Sigmoid colon (tissue), 7 donors: ENCODE measurements around the gene ASAP3. TPM values are rescaled to one million over a fixed set of nuclear protein-coding genes. Genes with fewer than 3 reads are reported as not detected.
"Not testable (repeated sequence)": the region's sequence is repeated elsewhere in the genome, so short reads cannot be mapped to it uniquely, and the experiment has no call there.

Source experiments
- DNase-seq: peaks from one replicate; pipeline ENCODE4 v3.0.0-alpha.2; 2019
- H3K27ac ChIP-seq, 4 donors: fragments of 200-600 bp; sonication (generic); one replicate each; pipeline ENCODE4 v1.5.1; 2016 to 2019; ENCODE audit warnings: mild to moderate bottlenecking in 1 of 4
- H3K27me3 ChIP-seq, 3 donors: fragments of 200-600 bp; sonication (generic); one replicate each; pipeline ENCODE4 v1.5.1; 2019; ENCODE audit warnings: mild to moderate bottlenecking in 1 of 3
- H3K36me3 ChIP-seq, 4 donors: fragments of 200-600 bp; sonication (generic); one replicate each; pipeline ENCODE4 v1.5.1; 2016 to 2019
- H3K4me1 ChIP-seq, 4 donors: fragments of 200-600 bp; sonication (generic); one replicate each; pipeline ENCODE4 v1.5.1; 2017 to 2019
- H3K4me3 ChIP-seq, 4 donors: fragments of 200-600 bp; sonication (generic); one replicate each; pipeline ENCODE4 v1.5.1; 2017 to 2019; ENCODE audit warnings: mild to moderate bottlenecking in 2 of 4, moderate library complexity in 1 of 4
- H3K9me3 ChIP-seq, 4 donors: fragments of 200-600 bp in 3 of 4; sonication (generic) in 3 of 4; one replicate each; pipeline versions ENCODE4 v1.5.1 to v1.6.1; 2013 to 2019
- CTCF ChIP-seq, 4 experiments: fragments of 450-650 bp in 3 of 4; fragments of 200-600 bp in 1 of 4; IDR thresholded peaks; one replicate each; pipeline ENCODE4 v1.5.1; 2016 to 2019; ENCODE audit warnings: antibody characterized with exemption in 4 of 4, mild to moderate bottlenecking in 3 of 4, moderate library complexity in 2 of 4
- EP300 ChIP-seq, 4 donors: sonication (generic); formaldehyde crosslinking; IDR thresholded peaks; one replicate each; pipeline ENCODE4 v1.6.1; 2017; ENCODE audit warnings: antibody characterized with exemption in 4 of 4
- POLR2A ChIP-seq, 2 donors: fragments of 450-650 bp; IDR thresholded peaks; one replicate each; pipeline ENCODE4 v1.6.1; 2016; ENCODE audit warnings: antibody characterized with exemption in 2 of 2, mild to moderate bottlenecking in 2 of 2, moderate library complexity in 2 of 2
- POLR2AphosphoS5 ChIP-seq, 4 donors: sonication (generic); formaldehyde crosslinking; IDR thresholded peaks; one replicate each; pipeline ENCODE4 v1.6.1; 2017; ENCODE audit warnings: antibody characterized with exemption in 4 of 4
- WGBS, 2 donors: extraction: QIAGEN DNeasy Blood & Tissue Kit; methylation state at CpG; one replicate each; pipeline ENCODE4 v1.1.7; 2013; 5-methylcytosine and 5-hydroxymethylcytosine counted together
- intact Hi-C: fragments of 100-400 bp; cut with DNase I; formaldehyde crosslinking; loops from one replicate; pipeline ENCODE4 v1.15.1; 2023
- polyA plus RNA-seq, 3 donors: library from polyadenylated mRNA; stranded (reverse); fragments of 200-250 nt; gene quantifications; one replicate each; pipeline ENCODE4 v1.2.3, GENCODE V29; 2013
- total RNA-seq, 4 donors: library from RNA; depleted of rRNA; stranded (reverse); fragments of >200 nt; gene quantifications; one replicate each; pipeline ENCODE4 v1.1.0, GENCODE V29; 2016
- donor health status: healthy with polysubstance abuse.
- donor health status: Bipolar disorder and iron deficiency.
- donor health status: healthy.

Gene ASAP3
- total and polyA plus RNA-seq, 7 donors: 20.6 to 51.0 (median 22.5) TPM

GRCh38 chr1:23506376-23507107 lies 22.6 kb upstream of the ASAP3 start:
- H3K4me3 ChIP-seq: no peak overlapping the region
- H3K27ac ChIP-seq: no peak overlapping the region
- no peak for DNase-seq
- 86 to 89% methylated on average over 13 of the region's 13 CpGs for WGBS, 2 donors
- intact Hi-C loops: no loop called here
- TF ChIP-seq POLR2A (IDR thresholded peaks at IDR 0.05) (no peak), CTCF (IDR thresholded peaks at IDR 0.05) (no peak), POLR2AphosphoS5 (IDR thresholded peaks at IDR 0.05) (no peak), EP300 (IDR thresholded peaks at IDR 0.05) (no peak)
- H3K4me1 ChIP-seq: no peaks in the 10 kb centered on the region
- no peaks in the 10 kb centered on the region for H3K9me3 ChIP-seq
- H3K36me3 ChIP-seq: no peaks in the 10 kb centered on the region
- no peaks in the 10 kb centered on the region for H3K27me3 ChIP-seq

- no peak overlapping the region for H3K4me3 ChIP-seq
- no peaks in the 10 kb centered on the region for H3K9me3 ChIP-seq
- DNase-seq: no peak
- H3K4me1 ChIP-seq: no peaks in the 10 kb centered on the region
- H3K36me3 ChIP-seq: no peaks in the 10 kb centered on the region
- H3K27ac ChIP-seq: no peak overlapping the region
- H3K27me3 ChIP-seq: no peaks in the 10 kb centered on the region
- 96 to 97% methylated on average over 6 of the region's 6 CpGs for WGBS, 2 donors
- TF ChIP-seq POLR2A (IDR thresholded peaks at IDR 0.05): no peak
- no peak for TF ChIP-seq POLR2AphosphoS5 (IDR thresholded peaks at IDR 0.05)
- TF ChIP-seq CTCF (IDR thresholded peaks at IDR 0.05): no peak
- TF ChIP-seq EP300 (IDR thresholded peaks at IDR 0.05): no peak
- intact Hi-C loops: no loop called here
These were observed 21.9 kb upstream of the ASAP3 start for GRCh38 chr1:23505851-23506250.

- intact Hi-C loops, H3K4me1 ChIP-seq, H3K36me3 ChIP-seq, DNase-seq, H3K9me3 ChIP-seq, H3K27ac ChIP-seq, H3K27me3 ChIP-seq, H3K4me3 ChIP-seq: not testable (repeated sequence)
- WGBS, 2 donors: 78 to 83% methylated on average over 24 of the region's 24 CpGs
These were observed 20.2 kb upstream of the ASAP3 start for GRCh38 chr1:23504156-23504555.

- H3K36me3 ChIP-seq: no peaks in the 10 kb centered on the region
- no peak overlapping the region for H3K4me3 ChIP-seq
- WGBS, 2 donors: 84 to 88% methylated on average over 5 to 6 of the region's 6 CpGs
- H3K27ac ChIP-seq: no peak overlapping the region
- H3K27me3 ChIP-seq: no peaks in the 10 kb centered on the region
- no peaks in the 10 kb centered on the region for H3K9me3 ChIP-seq
- TF ChIP-seq POLR2A (IDR thresholded peaks at IDR 0.05) (no peak), POLR2AphosphoS5 (IDR thresholded peaks at IDR 0.05) (no peak), CTCF (IDR thresholded peaks at IDR 0.05) (no peak), EP300 (IDR thresholded peaks at IDR 0.05) (no peak)
- no peak for DNase-seq
- H3K4me1 ChIP-seq: no peaks in the 10 kb centered on the region
- intact Hi-C loops: no loop called here
These were observed 19.0 kb upstream of the ASAP3 start for GRCh38 chr1:23502951-23503350.

- H3K27ac ChIP-seq: no peak overlapping the region
- no peaks in the 10 kb centered on the region for H3K36me3 ChIP-seq
- WGBS, 2 donors: 9 to 45% methylated on average over 2 of the region's 2 CpGs
- no peak for DNase-seq
- H3K4me3 ChIP-seq: no peak overlapping the region
- H3K4me1 ChIP-seq: peaks cover 0 to 5% (median 0%) of the 10 kb centered on the region in 4 donors
- no peaks in the 10 kb centered on the region for H3K9me3 ChIP-seq
- no peaks in the 10 kb centered on the region for H3K27me3 ChIP-seq
- TF ChIP-seq POLR2AphosphoS5 (IDR thresholded peaks at IDR 0.05) (no peak), POLR2A (IDR thresholded peaks at IDR 0.05) (no peak)
- intact Hi-C loops: no loop called here
These were observed 16.5 kb upstream of the ASAP3 start for GRCh38 chr1:23500466-23500865.
